HepG2 (cell line): ENCODE results near the gene PLD2. TPM values are rescaled to one million over a fixed set of nuclear protein-coding genes. Genes with fewer than 3 reads are reported as not detected.
A peak's percentile ranks its signal among the peaks of the same experiment; 100 is the strongest.

Experiments used
- AGO1 ChIP-seq: fragments of 200-400 bp; formaldehyde crosslinking; IDR thresholded peaks from 2 replicates; pipeline ENCODE4 v1.6.1; 2017; ENCODE audit warnings: mild to moderate bottlenecking, low read depth, low read length, moderate library complexity; ENCODE audit not compliant: poor library complexity, severe bottlenecking
- ARID2 ChIP-seq: sonication (generic); formaldehyde crosslinking; IDR thresholded peaks from 2 replicates; pipeline ENCODE4 v1.8.1; 2022; ENCODE audit warnings: mild to moderate bottlenecking, missing genetic modification reagents, borderline replicate concordance
- ELF3 ChIP-seq: IDR thresholded peaks from 2 replicates; pipeline ENCODE4 v1.6.1; 2016; ENCODE audit warnings: missing genetic modification reagents, missing compliant biosample characterization
- HNRNPK ChIP-seq: fragments of 200-400 bp; formaldehyde crosslinking; IDR thresholded peaks from 2 replicates; pipeline ENCODE4 v1.6.1; 2018; ENCODE audit warnings: low read length, low read depth, moderate library complexity, mild to moderate bottlenecking; ENCODE audit not compliant: poor library complexity, severe bottlenecking
- HNRNPUL1 ChIP-seq: fragments of 200-400 bp; formaldehyde crosslinking; IDR thresholded peaks from 2 replicates; pipeline ENCODE4 v1.6.1; 2017; ENCODE audit warnings: low read depth, mild to moderate bottlenecking, low read length, moderate library complexity
- MAZ ChIP-seq, 2 experiments: sonication (generic) in 1 of 2; formaldehyde crosslinking in 1 of 2; IDR thresholded peaks; 2 replicates each; pipeline versions ENCODE4 v1.5.0 to v1.6.1; 2012 to 2020; ENCODE audit warnings: low read depth in 2 of 2, mild to moderate bottlenecking in 2 of 2, borderline replicate concordance in 1 of 2, improper control_type of control experiment in 1 of 2, low read length in 1 of 2, missing genetic modification reagents in 1 of 2, moderate library complexity in 1 of 2
- SIN3A ChIP-seq: IDR thresholded peaks from 2 replicates; pipeline ENCODE4 v1.6.1; 2011; ENCODE audit warnings: low read depth, mild to moderate bottlenecking, control low read depth, low read length, borderline replicate concordance
- SMC3 ChIP-seq: IDR thresholded peaks from 2 replicates; pipeline ENCODE4 v1.6.1; 2011; ENCODE audit warnings: low read length, improper control_type of control experiment
- ZBTB38 ChIP-seq: sonication (generic); formaldehyde crosslinking; IDR thresholded peaks from 2 replicates; pipeline ENCODE4 v1.5.1; 2020; ENCODE audit warnings: mild to moderate bottlenecking, missing genetic modification reagents
- ZMAT3 ChIP-seq: sonication (generic); formaldehyde crosslinking; conservative IDR thresholded peaks from 2 replicates; pipeline ENCODE4 v1.7.0; 2021; ENCODE audit warnings: missing genetic modification reagents
- ZMYM4 ChIP-seq: sonication (generic); formaldehyde crosslinking; IDR thresholded peaks from 2 replicates; pipeline ENCODE4 v1.8.1; 2023; ENCODE audit warnings: mild to moderate bottlenecking, missing genetic modification reagents
- ZNF263 ChIP-seq: sonication (generic); formaldehyde crosslinking; IDR thresholded peaks from 2 replicates; pipeline ENCODE4 v1.4.0; 2020; ENCODE audit warnings: missing genetic modification reagents
- ZNF556 ChIP-seq: sonication (generic); formaldehyde crosslinking; IDR thresholded peaks from 2 replicates; pipeline ENCODE4 v1.4.0; 2020; ENCODE audit warnings: mild to moderate bottlenecking, missing genetic modification reagents, borderline replicate concordance
- ZNF747 ChIP-seq: sonication (generic); formaldehyde crosslinking; IDR thresholded peaks from 2 replicates; pipeline ENCODE4 v1.8.1; 2023; ENCODE audit warnings: missing genetic modification reagents, mild to moderate bottlenecking, borderline replicate concordance
- ZNF782 ChIP-seq: sonication (generic); formaldehyde crosslinking; IDR thresholded peaks from 2 replicates; pipeline ENCODE4 v1.4.0; 2020; ENCODE audit warnings: missing genetic modification reagents, mild to moderate bottlenecking, borderline replicate concordance
- polyA plus RNA-seq, 8 experiments: library from polyadenylated mRNA; depleted of rRNA in 3 of 8; stranded (reverse) in 7 of 8; unstranded in 1 of 8; fragments of >200 nt; fragmentation: Illumina TruSeq in 4 of 8; extraction: Trizol in 4 of 8; gene quantifications; 2 replicates each; pipeline versions ENCODE4 v1.2.1 to v1.2.3, GENCODE V29; 2011 to 2016; ENCODE audit warnings: low read depth in 4 of 8, missing spikeins in 1 of 8, mixed read lengths in 1 of 8; ENCODE audit not compliant: insufficient read depth in 1 of 8
- total RNA-seq, 5 experiments: library from RNA; depleted of rRNA; stranded (reverse); fragments of >200 nt; fragmentation: Illumina TruSeq; extraction: Trizol; gene quantifications; 2 replicates each; pipeline ENCODE4 v1.2.3, GENCODE V29; 2016; ENCODE audit warnings: low read depth in 1 of 5
- TF ChIP-seq, protein P1 (sequence below): sonication (generic); formaldehyde crosslinking; IDR thresholded peaks from 2 replicates; pipeline ENCODE4 v1.8.1; 2023; ENCODE audit warnings: mild to moderate bottlenecking, moderate library complexity, missing genetic modification reagents
- TF ChIP-seq, protein P2 (sequence below): sonication (generic); formaldehyde crosslinking; conservative IDR thresholded peaks from 2 replicates; pipeline ENCODE4 v1.4.0; 2020; ENCODE audit warnings: missing genetic modification reagents
- TF ChIP-seq, protein P3 (sequence below): sonication (generic); formaldehyde crosslinking; IDR thresholded peaks from 2 replicates; pipeline ENCODE4 v1.4.0; 2020; ENCODE audit warnings: low read depth, missing genetic modification reagents
- TF ChIP-seq, protein P4 (sequence below): sonication (generic); formaldehyde crosslinking; IDR thresholded peaks from 2 replicates; pipeline ENCODE4 v1.8.1; 2022; ENCODE audit warnings: low read depth, mild to moderate bottlenecking, missing genetic modification reagents

Gene PLD2
- total and polyA plus RNA-seq, 2 of the 13 experiments (the other 11 are each of a cell fraction or from before 2014, with no cell fraction given), result 13.4 to 29.7 TPM

DNA sequence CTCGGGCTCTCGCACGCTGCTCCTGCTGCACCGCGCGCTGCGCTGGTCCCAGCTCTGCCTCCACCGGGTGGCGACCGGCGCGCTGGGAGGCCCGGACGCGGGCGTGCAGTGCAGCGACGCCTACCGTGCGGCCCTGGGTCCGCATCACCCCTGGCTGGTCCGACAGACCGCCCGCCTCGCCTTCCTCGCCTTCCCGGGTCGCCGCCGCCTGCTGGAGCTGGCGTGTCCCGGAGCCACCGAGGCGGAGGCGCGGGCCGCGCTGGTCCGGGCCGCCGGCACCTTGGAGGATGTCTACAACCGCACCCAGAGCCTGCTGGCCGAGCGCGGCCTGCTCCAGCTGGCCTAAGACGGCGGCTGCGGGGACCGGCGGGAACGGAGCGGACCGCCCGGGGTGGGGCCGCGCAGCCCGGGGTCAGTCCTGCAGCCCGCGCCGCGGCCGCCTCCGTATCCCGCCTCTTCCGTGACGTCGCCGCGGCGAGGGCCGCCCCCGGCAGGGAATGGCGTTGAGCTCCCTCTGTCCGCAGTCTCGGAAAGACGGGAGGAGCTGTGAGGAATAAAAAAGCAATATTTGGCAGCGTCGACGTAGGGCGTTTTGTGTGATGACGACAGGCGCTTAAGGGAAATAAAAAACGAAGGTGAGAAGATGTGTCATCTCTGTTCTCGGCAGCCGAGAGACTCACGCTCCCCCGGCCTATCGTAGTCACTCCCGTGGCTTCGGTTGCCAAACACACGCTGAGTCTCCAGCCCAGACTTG is 16.8 kb upstream of the PLD2 start (continued):
- TF ChIP-seq, protein P1, sequence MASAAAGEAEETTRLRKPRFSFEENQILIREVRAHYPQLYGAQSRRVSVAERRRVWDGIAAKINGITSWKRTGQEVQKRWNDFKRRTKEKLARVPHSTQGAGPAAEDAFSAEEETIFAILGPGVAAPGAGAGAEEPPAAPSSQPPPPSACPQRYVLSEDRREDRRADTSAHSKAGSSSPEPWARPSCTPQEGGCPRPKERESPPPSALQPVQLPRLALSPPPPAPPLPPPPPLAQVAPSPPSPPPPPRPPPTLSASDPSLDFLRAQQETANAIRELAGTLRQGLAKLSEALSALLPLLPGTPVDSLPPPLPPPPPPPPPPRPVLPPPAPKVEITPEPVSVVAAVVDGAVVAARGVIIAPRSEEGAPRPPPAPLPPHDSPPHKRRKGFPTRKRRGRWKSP (CRISPR knock-in tag), result peak; percentile 83
- TF ChIP-seq ELF3 (peak; percentile 74), HNRNPK (peak; percentile 81), HNRNPUL1 (peak; percentile 22; the same call in 1 of the 2 replicates), SIN3A (0 out of 2 replicates have a peak, but pooled peaks have one; percentile 50), ZNF263 (CRISPR knock-in tag) (peak; percentile 59; the same call in 1 of the 2 replicates), ARID2 (CRISPR knock-in tag) (peak; percentile 95), ZMYM4 (CRISPR knock-in tag) (peak; percentile 59), ZNF556 (CRISPR knock-in tag) (peak; percentile 61), ZNF747 (CRISPR knock-in tag) (no peak), MAZ (IDR thresholded peaks at IDR 0.05; ENCODE audit: borderline replicate concordance, low read depth, low read length) (no peak), MAZ (CRISPR knock-in tag; IDR thresholded peaks at IDR 0.05; ENCODE audit: low read depth) (peak; percentile 72), ZMAT3 (CRISPR knock-in tag) (peak; percentile 75; the same call in 1 of the 2 replicates), AGO1 (no peak), SMC3 (peak; percentile 26; the same call in 1 of the 2 replicates), ZNF782 (0 out of 2 replicates have a peak, but pooled peaks have one; percentile 36), ZBTB38 (CRISPR knock-in tag) (peak; percentile 85)
- TF ChIP-seq, protein P2, sequence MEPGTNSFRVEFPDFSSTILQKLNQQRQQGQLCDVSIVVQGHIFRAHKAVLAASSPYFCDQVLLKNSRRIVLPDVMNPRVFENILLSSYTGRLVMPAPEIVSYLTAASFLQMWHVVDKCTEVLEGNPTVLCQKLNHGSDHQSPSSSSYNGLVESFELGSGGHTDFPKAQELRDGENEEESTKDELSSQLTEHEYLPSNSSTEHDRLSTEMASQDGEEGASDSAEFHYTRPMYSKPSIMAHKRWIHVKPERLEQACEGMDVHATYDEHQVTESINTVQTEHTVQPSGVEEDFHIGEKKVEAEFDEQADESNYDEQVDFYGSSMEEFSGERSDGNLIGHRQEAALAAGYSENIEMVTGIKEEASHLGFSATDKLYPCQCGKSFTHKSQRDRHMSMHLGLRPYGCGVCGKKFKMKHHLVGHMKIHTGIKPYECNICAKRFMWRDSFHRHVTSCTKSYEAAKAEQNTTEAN, result peak; percentile 48; the same call in 1 of the 2 replicates
- TF ChIP-seq, protein P3, sequence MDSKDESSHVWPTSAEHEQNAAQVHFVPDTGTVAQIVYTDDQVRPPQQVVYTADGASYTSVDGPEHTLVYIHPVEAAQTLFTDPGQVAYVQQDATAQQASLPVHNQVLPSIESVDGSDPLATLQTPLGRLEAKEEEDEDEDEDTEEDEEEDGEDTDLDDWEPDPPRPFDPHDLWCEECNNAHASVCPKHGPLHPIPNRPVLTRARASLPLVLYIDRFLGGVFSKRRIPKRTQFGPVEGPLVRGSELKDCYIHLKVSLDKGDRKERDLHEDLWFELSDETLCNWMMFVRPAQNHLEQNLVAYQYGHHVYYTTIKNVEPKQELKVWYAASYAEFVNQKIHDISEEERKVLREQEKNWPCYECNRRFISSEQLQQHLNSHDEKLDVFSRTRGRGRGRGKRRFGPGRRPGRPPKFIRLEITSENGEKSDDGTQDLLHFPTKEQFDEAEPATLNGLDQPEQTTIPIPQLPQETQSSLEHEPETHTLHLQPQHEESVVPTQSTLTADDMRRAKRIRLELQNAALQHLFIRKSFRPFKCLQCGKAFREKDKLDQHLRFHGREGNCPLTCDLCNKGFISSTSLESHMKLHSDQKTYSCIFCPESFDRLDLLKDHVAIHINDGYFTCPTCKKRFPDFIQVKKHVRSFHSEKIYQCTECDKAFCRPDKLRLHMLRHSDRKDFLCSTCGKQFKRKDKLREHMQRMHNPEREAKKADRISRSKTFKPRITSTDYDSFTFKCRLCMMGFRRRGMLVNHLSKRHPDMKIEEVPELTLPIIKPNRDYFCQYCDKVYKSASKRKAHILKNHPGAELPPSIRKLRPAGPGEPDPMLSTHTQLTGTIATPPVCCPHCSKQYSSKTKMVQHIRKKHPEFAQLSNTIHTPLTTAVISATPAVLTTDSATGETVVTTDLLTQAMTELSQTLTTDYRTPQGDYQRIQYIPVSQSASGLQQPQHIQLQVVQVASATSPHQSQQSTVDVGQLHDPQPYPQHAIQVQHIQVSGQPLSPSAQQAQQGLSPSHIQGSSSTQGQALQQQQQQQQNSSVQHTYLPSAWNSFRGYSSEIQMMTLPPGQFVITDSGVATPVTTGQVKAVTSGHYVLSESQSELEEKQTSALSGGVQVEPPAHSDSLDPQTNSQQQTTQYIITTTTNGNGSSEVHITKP (CRISPR knock-in tag), result no peak
- TF ChIP-seq, protein P4, sequence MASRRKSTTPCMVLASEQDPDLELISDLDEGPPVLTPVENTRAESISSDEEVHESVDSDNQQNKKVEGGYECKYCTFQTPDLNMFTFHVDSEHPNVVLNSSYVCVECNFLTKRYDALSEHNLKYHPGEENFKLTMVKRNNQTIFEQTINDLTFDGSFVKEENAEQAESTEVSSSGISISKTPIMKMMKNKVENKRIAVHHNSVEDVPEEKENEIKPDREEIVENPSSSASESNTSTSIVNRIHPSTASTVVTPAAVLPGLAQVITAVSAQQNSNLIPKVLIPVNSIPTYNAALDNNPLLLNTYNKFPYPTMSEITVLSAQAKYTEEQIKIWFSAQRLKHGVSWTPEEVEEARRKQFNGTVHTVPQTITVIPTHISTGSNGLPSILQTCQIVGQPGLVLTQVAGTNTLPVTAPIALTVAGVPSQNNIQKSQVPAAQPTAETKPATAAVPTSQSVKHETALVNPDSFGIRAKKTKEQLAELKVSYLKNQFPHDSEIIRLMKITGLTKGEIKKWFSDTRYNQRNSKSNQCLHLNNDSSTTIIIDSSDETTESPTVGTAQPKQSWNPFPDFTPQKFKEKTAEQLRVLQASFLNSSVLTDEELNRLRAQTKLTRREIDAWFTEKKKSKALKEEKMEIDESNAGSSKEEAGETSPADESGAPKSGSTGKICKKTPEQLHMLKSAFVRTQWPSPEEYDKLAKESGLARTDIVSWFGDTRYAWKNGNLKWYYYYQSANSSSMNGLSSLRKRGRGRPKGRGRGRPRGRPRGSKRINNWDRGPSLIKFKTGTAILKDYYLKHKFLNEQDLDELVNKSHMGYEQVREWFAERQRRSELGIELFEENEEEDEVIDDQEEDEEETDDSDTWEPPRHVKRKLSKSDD, result peak; percentile 82
